Measurements from ENCODE around the gene B3GAT1. TPM values are rescaled to one million over a fixed set of nuclear protein-coding genes. Genes with fewer than 3 reads are reported as not detected.
"Not testable (repeated sequence)": the region's sequence is repeated elsewhere in the genome, so short reads cannot be mapped to it uniquely, and the experiment has no call there.

The B3GAT1 gene, protein sequence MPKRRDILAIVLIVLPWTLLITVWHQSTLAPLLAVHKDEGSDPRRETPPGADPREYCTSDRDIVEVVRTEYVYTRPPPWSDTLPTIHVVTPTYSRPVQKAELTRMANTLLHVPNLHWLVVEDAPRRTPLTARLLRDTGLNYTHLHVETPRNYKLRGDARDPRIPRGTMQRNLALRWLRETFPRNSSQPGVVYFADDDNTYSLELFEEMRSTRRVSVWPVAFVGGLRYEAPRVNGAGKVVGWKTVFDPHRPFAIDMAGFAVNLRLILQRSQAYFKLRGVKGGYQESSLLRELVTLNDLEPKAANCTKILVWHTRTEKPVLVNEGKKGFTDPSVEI
- polyA plus RNA-seq (2012; ENCODE audit: low read depth, missing spikeins) = not detected

DNA sequence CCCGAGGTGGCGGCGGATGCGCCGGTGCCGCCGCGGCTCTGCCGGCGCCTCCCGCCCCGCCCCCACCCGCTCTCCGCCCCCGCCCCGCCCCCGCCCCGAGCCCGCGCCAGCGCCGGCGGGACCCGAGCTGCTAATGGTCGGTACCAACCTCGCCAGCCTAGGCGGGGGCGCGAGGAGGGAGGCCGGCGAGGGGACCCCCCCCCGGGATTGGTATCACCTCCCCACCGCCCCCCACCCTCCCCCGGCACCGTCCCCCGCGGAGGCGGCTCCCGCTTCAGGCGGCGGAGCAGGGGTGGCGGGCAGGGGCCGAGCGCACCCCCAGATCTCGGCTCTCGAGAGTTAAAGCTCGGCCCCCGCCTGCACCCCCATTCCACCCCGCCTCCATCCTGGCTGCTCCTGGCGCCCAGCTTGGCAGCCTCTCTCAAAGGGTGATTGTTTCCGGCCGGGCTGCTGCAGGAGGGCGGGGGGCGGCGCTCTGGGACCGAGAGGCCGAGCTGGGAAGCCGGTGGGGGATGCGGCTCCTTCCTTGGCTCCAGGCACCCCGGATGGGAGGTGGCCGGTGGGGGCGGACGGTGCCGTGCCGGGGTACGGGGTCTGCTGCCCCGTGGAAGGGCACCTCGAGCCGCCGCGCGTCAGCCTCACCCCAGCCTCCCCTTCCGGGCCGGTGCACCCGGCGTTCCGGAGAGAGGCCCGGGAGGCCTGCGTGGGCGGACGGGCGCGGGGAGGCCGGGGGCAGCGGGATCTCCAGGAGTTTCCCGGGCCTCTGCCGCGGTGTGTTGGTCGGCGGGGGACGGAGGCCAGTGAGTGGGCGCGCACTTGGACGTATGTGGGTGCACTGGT is at the start of gene B3GAT1:
B3GAT1 (minus strand) TSS at position 40 of the 840 bp plus-strand sequence. CDS start 24,583 bp downstream, outside the sequence.
- DNase-seq (ENCODE audit: insufficient read length, low spot score) (no peak), FAIRE-seq (no peak)
- TF ChIP-seq POU2F2 (IDR thresholded peaks at IDR 0.05; ENCODE audit: low read depth, low read length) = no peak
- no peak for TF ChIP-seq SPI1 (IDR thresholded peaks at IDR 0.05; ENCODE audit: low read depth, low read length)
- TF ChIP-seq TAF1 (IDR thresholded peaks at IDR 0.05; ENCODE audit: low read depth, low read length) = no peak
- TF ChIP-seq POLR2A (IDR thresholded peaks at IDR 0.05; ENCODE audit: low read depth, low read length) = no peak

DNA sequence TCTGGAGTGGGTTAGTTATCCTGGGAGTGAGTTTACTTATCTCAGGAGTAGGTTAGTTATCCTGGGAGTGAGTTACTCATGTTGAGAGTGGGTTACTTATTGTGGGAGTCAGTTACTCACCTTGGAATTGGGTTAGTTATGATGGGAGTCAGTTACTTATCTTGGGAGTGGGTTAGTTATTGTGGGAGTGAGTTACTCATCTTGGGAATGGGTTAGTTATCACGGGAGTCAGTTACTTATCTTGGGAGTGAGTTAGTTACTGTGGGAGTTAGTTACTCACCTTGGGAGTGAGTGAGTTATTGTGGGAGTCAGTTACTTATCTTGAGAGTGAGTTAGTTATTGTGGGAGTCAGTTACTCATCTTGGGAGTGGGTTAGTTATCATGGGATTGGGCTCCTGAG is 49.6 kb upstream of the B3GAT1 start:
- TF ChIP-seq TAF1 (IDR thresholded peaks at IDR 0.05; ENCODE audit: low read depth, low read length) (no peak), POLR2A (IDR thresholded peaks at IDR 0.05; ENCODE audit: low read depth, low read length) (no peak), POU2F2 (IDR thresholded peaks at IDR 0.05; ENCODE audit: low read depth, low read length) (no peak), POLR2AphosphoS5 (IDR thresholded peaks at IDR 0.05; ENCODE audit: low read depth, low read length) (no peak), PAX5 (IDR thresholded peaks at IDR 0.05; ENCODE audit: insufficient read depth, low read length, severe bottlenecking) (no peak), SPI1 (IDR thresholded peaks at IDR 0.05; ENCODE audit: low read depth, low read length) (no peak)
- DNase-seq (ENCODE audit: insufficient read length, low spot score) = no peak
- FAIRE-seq = no peak

DNA sequence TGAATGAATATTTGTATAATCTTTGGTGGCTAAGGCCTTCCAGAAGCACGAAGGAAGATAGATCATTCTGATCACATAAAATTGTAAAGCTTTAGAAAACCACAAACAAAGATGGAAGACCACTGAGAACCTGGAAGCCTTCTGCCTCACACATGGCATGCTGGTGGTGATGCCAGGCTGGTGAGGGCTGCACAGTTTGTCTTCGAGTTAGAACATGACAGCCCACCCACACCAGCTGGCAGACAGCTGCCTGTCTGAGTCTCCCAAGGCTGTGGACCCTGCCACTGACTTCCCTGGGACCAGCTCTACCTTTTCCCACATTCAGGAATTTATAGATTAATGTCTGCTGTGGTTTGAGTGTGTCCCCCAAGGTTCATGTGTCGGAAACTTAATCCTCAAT is 48.8 kb upstream of the B3GAT1 start:
- FAIRE-seq (no peak), DNase-seq (ENCODE audit: insufficient read length, low spot score) (no peak)
- no peak for TF ChIP-seq POU2F2 (IDR thresholded peaks at IDR 0.05; ENCODE audit: low read depth, low read length)
- no peak for TF ChIP-seq TAF1 (IDR thresholded peaks at IDR 0.05; ENCODE audit: low read depth, low read length)
- no peak for TF ChIP-seq SPI1 (IDR thresholded peaks at IDR 0.05; ENCODE audit: low read depth, low read length)
- TF ChIP-seq PAX5 (IDR thresholded peaks at IDR 0.05; ENCODE audit: insufficient read depth, low read length, severe bottlenecking) = no peak
- no peak for TF ChIP-seq POLR2AphosphoS5 (IDR thresholded peaks at IDR 0.05; ENCODE audit: low read depth, low read length)
- TF ChIP-seq POLR2A (IDR thresholded peaks at IDR 0.05; ENCODE audit: low read depth, low read length) = no peak

DNA sequence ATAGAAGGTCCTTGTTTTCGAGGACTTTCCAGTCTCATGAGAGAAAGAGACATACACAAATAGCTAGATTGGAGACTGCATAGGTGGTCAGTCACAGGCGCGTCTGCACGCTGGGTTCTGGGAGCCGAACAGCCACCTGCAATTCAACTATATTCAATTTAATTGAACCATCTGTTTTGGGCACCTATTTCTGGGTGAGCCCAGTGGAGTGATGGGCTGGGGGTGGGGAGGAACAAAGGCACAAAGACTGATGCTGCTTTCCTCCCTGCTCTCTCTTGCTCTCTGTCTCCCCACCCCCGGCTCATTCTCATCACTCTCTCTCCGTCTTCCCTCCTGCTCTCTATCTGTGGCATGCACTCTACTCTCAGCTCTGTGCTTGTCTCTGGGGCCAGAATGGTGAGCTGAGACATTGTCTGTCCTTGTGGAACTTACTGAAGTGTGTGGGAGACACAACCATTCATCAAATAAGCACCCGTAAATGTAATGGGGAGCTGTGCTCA is 48.1 kb upstream of the B3GAT1 start:
- no peak for TF ChIP-seq POU2F2 (IDR thresholded peaks at IDR 0.05; ENCODE audit: low read depth, low read length)
- FAIRE-seq (no peak), DNase-seq (ENCODE audit: insufficient read length, low spot score) (no peak)

DNA sequence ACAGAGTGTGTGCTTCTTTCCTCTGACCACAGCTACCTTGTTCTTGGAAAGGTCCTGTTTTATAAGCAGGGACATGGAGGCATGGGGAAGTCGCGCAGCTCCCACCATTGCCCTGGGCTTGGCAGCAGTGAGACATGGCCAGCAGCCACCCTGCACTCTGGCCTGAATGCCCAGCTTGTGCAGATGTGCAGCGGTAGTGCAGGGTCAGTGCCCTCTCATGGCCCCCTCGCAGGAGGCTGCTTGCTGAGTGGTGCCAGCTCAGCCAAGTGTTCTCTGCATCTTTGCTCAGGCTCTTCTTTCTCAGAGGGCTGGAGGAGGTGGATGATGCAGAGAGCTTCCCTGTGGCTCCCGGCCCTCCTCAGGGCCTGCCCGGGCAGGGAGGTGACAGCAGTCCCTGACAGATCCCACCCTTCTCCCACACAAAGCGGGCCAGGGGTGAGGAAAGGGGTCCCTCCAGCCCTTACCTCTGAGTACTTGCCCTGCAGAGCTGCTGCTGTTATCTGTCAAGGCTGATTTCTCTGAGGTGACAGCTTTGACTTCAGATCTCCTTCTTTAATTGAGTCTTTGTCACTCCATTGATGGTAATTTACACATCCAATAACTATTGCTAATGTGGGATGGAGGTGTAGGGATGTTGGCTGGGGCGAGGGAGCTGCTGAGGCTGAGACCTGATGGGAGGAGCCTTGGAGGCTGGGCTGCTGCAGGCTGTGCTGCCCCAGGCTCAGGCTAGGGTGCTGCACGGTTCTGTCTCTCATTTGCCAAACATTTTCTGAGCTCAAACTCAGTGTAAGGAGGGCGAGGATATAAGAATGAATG is 47.4 kb upstream of the B3GAT1 start:
- DNase-seq (ENCODE audit: insufficient read length, low spot score) (no peak), FAIRE-seq (no peak)
- no peak for TF ChIP-seq PAX5 (IDR thresholded peaks at IDR 0.05; ENCODE audit: insufficient read depth, low read length, severe bottlenecking)
- TF ChIP-seq POU2F2 (IDR thresholded peaks at IDR 0.05; ENCODE audit: low read depth, low read length) = no peak
- no peak for TF ChIP-seq SPI1 (IDR thresholded peaks at IDR 0.05; ENCODE audit: low read depth, low read length)
- no peak for TF ChIP-seq POLR2A (IDR thresholded peaks at IDR 0.05; ENCODE audit: low read depth, low read length)
- no peak for TF ChIP-seq TAF1 (IDR thresholded peaks at IDR 0.05; ENCODE audit: low read depth, low read length)
- no peak for TF ChIP-seq POLR2AphosphoS5 (IDR thresholded peaks at IDR 0.05; ENCODE audit: low read depth, low read length)

DNA sequence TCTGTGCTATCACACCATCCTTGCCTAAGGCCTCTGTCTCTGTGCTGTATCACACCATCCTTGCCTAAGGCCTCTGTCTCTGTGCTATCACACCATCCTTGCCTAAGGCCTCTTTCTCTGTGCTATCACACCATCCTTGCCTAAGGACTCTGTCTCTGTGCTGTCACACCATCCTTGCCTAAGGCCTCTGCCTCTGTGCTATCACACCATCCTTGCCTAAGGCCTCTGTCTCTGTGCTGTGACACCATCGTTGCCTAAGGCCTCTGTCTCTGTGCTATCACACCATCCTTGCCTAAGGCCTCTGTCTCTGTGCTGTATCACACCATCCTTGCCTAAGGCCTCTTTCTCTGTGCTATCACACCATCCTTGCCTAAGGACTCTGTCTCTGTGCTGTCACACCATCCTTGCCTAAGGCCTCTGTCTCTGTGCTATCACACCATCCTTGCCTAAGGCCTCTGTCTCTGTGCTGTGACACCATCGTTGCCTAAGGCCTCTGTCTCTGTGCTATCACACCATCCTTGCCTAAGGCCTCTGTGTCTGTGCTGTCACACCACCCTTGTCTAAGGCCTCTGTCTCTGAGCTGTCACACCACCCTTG is 45.5 kb upstream of the B3GAT1 start:
- FAIRE-seq; DNase-seq (ENCODE audit: insufficient read length, low spot score): not testable (repeated sequence)

DNA sequence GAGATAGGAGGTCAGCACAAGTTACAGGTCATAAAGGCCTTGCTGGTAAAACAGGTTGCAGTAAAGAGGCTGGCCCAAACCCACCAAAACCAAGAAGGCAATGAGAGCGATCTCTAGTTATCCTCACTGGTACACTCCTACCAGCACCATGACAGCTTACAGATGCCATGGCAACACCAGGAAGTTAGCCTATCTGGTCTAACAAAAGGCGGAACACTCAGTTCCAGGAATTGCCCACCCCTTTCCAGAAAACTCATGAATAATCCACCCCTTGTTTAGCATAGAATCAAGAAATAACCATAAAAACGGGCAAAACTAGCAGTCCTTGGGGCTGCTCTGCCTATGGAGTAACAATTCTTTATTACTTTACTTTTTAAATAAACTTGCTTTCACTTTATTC is 43.5 kb upstream of the B3GAT1 start:
- TF ChIP-seq POLR2AphosphoS5 (IDR thresholded peaks at IDR 0.05; ENCODE audit: low read depth, low read length) (no peak), POLR2A (IDR thresholded peaks at IDR 0.05; ENCODE audit: low read depth, low read length) (no peak), TAF1 (IDR thresholded peaks at IDR 0.05; ENCODE audit: low read depth, low read length) (no peak), PAX5 (IDR thresholded peaks at IDR 0.05; ENCODE audit: insufficient read depth, low read length, severe bottlenecking) (no peak), SPI1 (IDR thresholded peaks at IDR 0.05; ENCODE audit: low read depth, low read length) (no peak), POU2F2 (IDR thresholded peaks at IDR 0.05; ENCODE audit: low read depth, low read length) (no peak)
- FAIRE-seq (no peak), DNase-seq (ENCODE audit: insufficient read length, low spot score) (no peak)

DNA sequence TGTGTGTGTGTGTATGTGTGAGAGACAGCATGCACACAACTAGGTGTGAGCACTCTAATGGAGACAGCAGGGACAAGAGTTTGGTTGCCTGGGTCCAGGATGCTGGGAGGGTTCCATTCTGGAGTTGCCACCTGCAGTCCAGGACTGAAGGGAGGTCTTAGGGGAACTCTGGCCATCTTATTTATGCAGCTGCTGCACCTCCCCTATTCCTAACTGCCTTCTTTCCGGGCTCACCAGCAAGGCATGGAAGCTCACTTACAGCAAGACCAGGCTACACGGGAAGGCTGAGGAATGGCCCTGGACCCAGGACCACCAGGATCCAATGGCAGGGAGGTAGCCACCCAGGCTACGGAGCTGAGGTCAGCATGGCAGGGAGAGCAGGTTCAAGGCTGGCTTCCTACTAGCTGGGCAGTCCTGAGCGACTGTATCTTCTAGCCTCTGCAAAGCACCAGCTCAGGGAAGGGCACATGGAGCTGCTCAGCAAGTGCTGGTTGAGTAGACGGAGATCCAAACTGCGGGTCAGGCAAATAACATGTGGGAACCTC is 42.2 kb upstream of the B3GAT1 start:
- FAIRE-seq = no peak
- TF ChIP-seq SPI1 (IDR thresholded peaks at IDR 0.05; ENCODE audit: low read depth, low read length) (no peak), TAF1 (IDR thresholded peaks at IDR 0.05; ENCODE audit: low read depth, low read length) (no peak), POLR2A (IDR thresholded peaks at IDR 0.05; ENCODE audit: low read depth, low read length) (no peak), POLR2AphosphoS5 (IDR thresholded peaks at IDR 0.05; ENCODE audit: low read depth, low read length) (no peak), POU2F2 (IDR thresholded peaks at IDR 0.05; ENCODE audit: low read depth, low read length) (no peak), PAX5 (IDR thresholded peaks at IDR 0.05; ENCODE audit: insufficient read depth, low read length, severe bottlenecking) (no peak)
- DNase-seq (ENCODE audit: insufficient read length, low spot score) = no peak

DNA sequence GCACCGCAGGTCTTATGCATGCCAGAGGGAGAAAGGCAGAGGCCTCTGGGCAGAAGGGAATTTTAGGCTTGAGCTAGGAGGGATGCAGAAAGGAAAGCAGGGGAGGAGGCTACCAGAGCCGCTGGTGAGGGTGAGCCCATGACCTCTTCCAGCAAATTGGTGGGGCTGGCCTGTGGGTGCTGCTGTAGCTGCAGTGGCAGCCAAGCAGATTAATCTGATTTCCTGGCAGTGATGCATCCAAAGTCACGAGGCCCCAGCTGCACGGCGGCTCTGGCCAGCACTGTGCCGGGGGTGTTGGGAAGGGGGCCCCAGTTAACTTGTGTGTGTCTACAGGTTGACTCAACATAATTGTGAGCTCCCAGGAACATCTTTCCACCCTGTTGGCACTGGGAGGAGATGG is 41.4 kb upstream of the B3GAT1 start:
- no peak for FAIRE-seq
- TF ChIP-seq POLR2AphosphoS5 (IDR thresholded peaks at IDR 0.05; ENCODE audit: low read depth, low read length) (no peak), SPI1 (IDR thresholded peaks at IDR 0.05; ENCODE audit: low read depth, low read length) (no peak), POU2F2 (IDR thresholded peaks at IDR 0.05; ENCODE audit: low read depth, low read length) (no peak), TAF1 (IDR thresholded peaks at IDR 0.05; ENCODE audit: low read depth, low read length) (no peak), POLR2A (IDR thresholded peaks at IDR 0.05; ENCODE audit: low read depth, low read length) (no peak), PAX5 (IDR thresholded peaks at IDR 0.05; ENCODE audit: insufficient read depth, low read length, severe bottlenecking) (no peak)
- DNase-seq (ENCODE audit: insufficient read length, low spot score) = no peak
